Mesenteric fat pad (tissue), 1 donor: ENCODE measurements around the gene ZNF276. TPM values are rescaled to one million over a fixed set of nuclear protein-coding genes. Genes with fewer than 3 reads are reported as not detected.
"Not testable (repeated sequence)": the region's sequence is repeated elsewhere in the genome, so short reads cannot be mapped to it uniquely, and the experiment has no call there.

Experiments
- DNase-seq: peaks from one replicate; pipeline ENCODE4 v3.0.0-alpha.2; 2020; ENCODE audit warnings: low spot score
- total RNA-seq: library from RNA; stranded (reverse); fragmentation: NEBNext Ultra II Directional; extraction: Animal tissue kit (Norgen Biotek cat#: 25700); gene quantifications from one replicate; pipeline ENCODE4 v1.2.1, GENCODE V29; 2021
- donor health status: DM: yes; HTN: yes; CAD: no.

ZNF276 gene
- total RNA-seq, 1 donor from 2014 or later: 26.0 TPM

GRCh38 chr16:89779231-89779908, 58.0 kb downstream of the ZNF276 start:
- no peak for DNase-seq

GRCh38 chr16:89779909-89780305, 58.6 kb downstream of the ZNF276 start:
- DNase-seq: no peak

GRCh38 chr16:89782489-89782888, 61.2 kb downstream of the ZNF276 start:
- DNase-seq: no peak

- not testable (repeated sequence) for DNase-seq
These were observed 62.6 kb downstream of the ZNF276 start for GRCh38 chr16:89783952-89784351.

- no peak for DNase-seq
These were observed 63.1 kb downstream of the ZNF276 start for GRCh38 chr16:89784406-89784805.

- DNase-seq: no peak
These were observed 64.3 kb downstream of the ZNF276 start for GRCh38 chr16:89785523-89786155.

- no peak for DNase-seq
These were observed 65.4 kb downstream of the ZNF276 start for GRCh38 chr16:89786474-89787364.

GRCh38 chr16:89787365-89787805, 66.0 kb downstream of the ZNF276 start:
- no peak for DNase-seq

Other genes starting within 250 kb of the ZNF276 start
- gene ANKRD11, start 231.0 kb upstream of the ZNF276 start, total RNA-seq: 120 TPM
- 90.0 TPM for gene SPG7, start 213.1 kb upstream of the ZNF276 start, total RNA-seq
- gene RPL13, start 160.9 kb upstream of the ZNF276 start, total RNA-seq: 1,718 TPM
- 1.3 TPM for gene CPNE7, start 145.8 kb upstream of the ZNF276 start, total RNA-seq
- 0.51 TPM for gene DPEP1, start 107.9 kb upstream of the ZNF276 start, total RNA-seq
- 64.3 TPM for gene CHMP1A, start 63.8 kb upstream of the ZNF276 start, total RNA-seq
- 4.6 TPM for gene SPATA33, start 63.7 kb upstream of the ZNF276 start, total RNA-seq
- 41.0 TPM for gene CDK10, start 34.8 kb upstream of the ZNF276 start, total RNA-seq
- 9.1 TPM for gene SPATA2L, start 19.8 kb upstream of the ZNF276 start, total RNA-seq
- gene VPS9D1, start 639 bp upstream of the ZNF276 start, total RNA-seq: 17.9 TPM
- gene FANCA, start 95.1 kb downstream of the ZNF276 start, total RNA-seq: 1.5 TPM
- 1.7 TPM for gene SPIRE2, start 106.9 kb downstream of the ZNF276 start, total RNA-seq
- 156 TPM for gene TCF25, start 152.1 kb downstream of the ZNF276 start, total RNA-seq
- gene MC1R, start 197.3 kb downstream of the ZNF276 start, total RNA-seq: 2.4 TPM
- gene TUBB3, start 201.8 kb downstream of the ZNF276 start, total RNA-seq: 4.2 TPM
- gene DEF8, start 227.2 kb downstream of the ZNF276 start, total RNA-seq: 54.0 TPM